GM21528 (cell line): ENCODE results near the gene WWC1.
"Not testable (repeated sequence)": the region's sequence is repeated elsewhere in the genome, so short reads cannot be mapped to it uniquely, and the experiment has no call there.

Source experiments
- ATAC-seq: cut with Tn5 transposase; IDR thresholded peaks from one replicate; pipeline ENCODE4 v1.9.1; 2021; ENCODE audit warnings: mild to moderate bottlenecking, moderate library complexity; ENCODE audit not compliant: unreplicated experiment, low FRiP score

WWC1 gene

DNA sequence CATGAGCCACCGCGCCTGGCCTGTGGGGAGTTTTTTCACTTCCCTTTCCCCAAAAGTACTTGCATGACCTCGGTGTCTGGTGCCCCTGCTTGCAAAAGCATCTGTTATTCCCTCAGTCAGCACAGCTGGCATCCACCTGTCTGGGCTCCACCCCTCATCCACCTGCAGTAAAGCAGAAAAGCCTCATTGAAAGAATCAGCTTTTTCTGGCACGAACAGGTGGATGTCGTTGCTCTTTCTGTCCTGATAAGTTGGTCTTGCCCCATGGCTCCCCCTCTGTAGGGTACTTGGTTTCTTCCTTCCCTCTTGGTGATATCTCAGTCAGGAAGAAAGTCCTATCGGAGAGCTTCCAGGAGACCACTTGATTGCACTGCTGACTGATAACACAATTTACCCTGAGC lies 37.4 kb downstream of the WWC1 start:
- ATAC-seq: peak; percentile 62

DNA sequence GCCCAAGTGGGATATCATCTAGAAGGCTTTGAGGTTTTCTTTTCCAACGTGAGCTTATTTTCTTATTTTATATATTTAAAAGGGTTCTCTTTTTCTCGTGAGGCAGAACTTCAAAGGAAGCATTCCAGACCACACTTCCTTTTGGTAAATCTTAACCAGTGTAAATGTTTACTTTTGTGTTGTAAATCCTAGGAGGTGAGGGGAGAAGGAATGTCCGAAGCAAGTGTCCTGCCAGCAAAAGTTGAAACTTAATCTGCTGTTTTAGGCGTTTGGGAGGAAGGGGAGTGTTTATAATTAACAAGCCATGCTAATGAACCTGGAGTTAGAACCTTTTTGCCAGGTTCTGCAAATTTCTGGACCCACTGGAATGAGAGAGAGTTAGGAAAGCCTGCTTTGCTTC lies 37.9 kb downstream of the WWC1 start:
- ATAC-seq: no peak

DNA sequence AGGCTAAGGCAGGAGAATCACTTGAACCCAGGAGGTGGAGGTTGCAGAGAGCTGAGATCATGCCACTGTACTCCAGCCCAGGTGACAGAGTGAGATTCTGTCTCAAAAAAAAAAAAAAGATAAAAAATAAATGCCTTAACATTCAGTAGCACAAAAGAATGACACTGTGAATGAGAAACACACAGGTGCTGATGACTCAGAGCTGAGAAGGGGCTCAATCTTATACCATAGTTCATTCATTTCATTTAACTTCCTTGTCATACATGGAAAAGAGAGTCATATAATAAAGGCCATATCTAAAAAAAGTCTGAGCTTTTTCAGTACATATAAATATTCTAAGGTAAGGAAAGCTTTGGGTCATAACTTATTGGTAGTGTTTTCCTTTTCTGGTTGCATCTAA lies 40.6 kb downstream of the WWC1 start:
- no peak for ATAC-seq

DNA sequence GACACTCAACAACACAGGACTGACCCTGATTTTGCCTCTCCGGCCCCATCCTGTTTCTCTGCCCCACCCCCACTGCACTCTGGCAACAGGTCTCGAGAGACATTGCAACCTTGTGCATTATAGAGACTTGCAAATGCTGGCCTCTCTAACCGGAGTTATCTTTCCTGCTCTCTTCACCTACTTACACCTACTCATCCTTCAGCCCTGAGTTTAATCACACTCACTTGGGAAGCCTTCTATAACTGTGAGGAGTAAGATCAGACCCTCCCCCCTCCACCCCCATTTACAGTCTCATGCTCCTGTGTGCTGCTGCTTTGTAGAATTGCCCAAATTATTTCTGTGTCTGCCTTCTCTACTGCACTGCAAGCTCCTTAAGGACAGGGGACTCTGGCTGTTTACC lies 42.8 kb downstream of the WWC1 start:
- ATAC-seq: no peak

DNA sequence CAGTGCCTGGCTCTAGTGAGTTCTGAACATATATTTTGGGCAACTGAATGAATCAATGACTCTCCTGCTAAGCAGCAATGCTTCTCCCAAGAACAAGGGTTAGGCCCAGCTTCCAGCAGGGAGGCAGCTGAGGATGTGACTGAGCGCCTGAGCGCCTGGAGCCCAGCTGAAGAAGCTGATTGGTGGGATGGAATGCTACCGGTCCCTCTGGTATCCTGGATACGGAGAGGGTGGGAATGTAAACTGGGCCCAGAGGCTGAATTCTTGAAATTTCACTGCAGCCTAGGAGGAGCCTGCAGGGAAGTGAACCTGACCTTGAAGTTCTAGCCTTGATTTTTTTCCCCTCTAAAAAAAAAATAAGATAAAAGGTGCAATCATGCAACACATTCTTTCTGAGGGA lies 43.2 kb downstream of the WWC1 start:
- ATAC-seq: no peak

DNA sequence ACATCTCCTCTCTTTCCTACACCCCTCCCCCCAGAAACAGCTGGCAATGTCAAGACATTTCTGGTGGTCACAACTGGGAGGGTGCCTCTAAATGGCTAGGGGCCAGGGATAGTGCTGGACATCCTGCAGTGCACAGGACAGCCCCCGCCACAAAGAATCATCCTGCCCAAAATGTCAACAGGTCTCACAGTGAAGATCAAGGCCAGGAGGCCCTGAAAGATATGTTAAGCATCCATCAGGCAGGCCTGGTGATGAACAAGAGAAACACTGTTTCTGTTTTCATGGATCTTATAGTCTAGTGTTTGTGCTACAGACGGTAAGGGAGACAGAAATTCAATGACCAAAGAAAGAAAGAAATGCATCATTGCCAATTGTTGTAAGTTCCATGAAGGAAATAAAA lies 45.9 kb downstream of the WWC1 start:
- no peak for ATAC-seq

DNA sequence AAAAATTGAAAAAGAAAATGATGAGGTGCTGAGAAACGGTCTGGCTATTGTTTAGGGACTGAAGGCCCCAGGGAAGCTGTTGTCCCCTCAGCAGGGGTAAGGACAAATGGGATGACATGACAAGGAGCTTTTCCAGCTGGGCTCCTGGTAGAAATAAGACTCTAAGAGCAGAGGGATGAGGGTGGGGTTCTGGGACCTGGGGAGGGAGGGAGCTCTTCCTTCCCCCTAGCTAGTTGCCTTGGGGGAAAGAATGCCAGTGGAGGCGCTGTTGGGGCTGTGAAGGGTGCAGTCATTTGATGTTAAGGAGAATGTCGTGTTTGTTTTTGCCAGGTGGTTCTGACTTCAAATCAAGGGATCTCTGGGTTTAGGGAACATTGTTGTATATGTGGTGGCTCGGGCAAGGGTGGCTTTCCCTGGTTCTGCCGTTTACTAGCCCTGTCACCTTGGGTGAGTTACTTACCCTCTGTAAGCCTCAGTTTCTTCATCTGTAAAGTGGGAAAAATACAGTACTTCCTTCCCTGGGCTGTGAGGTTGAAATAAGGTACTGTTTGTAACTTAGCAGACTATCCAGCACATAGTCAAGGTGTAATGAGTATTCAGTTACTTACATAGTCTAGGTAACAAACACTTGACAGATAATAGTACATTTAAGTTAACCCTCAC lies 47.8 kb downstream of the WWC1 start:
- ATAC-seq: no peak

DNA sequence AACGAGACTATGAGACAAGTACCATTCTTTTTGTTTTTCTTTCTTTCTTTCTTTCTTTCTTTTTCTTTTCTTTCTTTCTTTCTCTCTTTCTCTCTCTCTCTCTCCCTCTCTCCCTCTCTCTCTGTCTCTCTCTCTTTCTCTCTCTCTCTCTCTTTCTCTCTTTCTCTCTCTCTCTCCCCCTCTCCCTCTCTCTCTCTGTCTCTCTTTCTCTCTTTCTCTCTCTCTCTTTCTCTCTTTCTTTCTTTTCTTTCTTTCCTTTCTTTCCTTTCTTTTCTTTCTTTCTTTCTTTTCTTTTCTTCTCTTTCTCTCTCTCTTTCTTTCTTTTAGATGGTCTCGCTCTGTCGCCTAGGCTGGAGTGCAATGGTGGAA lies 48.3 kb downstream of the WWC1 start:
- ATAC-seq: not testable (repeated sequence)

DNA sequence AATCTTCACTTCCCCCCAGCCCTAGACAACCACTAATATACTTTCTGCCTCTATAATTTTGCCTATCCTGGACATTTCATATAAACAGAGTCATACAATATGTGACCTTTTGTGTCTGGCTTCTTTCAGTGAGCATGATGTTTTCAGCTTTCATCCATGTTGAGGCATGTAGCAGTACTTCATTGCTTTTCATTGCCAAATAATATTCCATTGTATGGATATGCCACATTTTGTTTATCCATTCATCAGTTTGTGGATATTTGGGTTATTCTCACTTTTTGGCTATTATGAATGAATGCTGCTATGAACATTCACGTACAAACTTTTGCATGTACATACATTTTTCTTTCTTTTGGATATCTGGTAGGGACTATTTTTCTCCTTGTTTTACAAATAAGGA lies 49.0 kb downstream of the WWC1 start:
- no peak for ATAC-seq

DNA sequence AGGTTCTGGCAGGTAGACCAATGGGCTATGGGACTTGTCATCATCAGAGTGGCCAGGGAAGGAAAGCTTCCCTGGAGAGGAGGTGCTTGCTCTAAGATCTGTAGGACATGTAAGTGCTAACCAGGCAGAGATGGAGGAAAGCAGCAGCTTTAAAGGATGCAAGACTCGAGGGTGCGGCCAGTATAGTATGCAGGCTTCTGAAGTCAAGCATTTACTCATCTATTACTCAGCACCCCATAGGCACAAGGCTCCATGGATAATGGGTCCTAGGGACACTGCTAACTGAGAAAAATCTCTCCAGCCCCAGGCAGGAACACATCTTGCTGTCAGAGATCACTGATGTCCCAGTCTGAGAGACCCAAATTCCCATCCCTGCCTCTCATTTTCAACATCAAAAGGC lies 49.7 kb downstream of the WWC1 start:
- ATAC-seq: no peak

DNA sequence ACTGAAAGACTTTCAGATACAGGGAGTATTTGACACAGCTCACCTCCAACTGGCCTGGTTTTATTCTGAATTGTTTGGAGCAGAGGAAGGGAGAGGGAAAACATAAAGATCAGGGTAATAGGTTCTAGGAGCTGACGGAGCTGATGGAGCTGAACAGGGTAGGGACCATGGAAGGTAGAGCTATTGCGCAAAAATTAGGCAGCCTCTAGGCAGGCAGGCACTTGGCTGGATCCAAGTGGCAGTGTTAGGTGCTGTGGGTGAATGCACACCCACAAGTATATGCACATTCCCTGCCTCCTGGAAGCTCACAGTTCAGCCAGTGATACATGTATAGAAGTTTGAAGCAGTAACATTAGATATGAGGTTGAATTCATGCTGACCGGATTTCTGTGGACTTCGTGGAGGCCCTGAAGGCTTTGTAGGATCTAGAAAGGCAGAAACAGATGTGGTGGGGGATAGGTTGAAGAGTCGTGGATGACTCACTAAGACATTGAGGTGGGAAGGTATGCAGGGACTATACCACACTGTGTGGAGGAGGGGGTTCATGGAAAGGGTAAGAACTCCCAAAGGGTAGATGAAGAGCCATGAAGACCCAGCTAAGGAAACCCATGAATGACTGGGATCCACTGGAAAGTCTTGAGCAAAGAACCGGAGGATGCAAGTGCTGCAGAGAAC lies 50.8 kb downstream of the WWC1 start:
- no peak for ATAC-seq

DNA sequence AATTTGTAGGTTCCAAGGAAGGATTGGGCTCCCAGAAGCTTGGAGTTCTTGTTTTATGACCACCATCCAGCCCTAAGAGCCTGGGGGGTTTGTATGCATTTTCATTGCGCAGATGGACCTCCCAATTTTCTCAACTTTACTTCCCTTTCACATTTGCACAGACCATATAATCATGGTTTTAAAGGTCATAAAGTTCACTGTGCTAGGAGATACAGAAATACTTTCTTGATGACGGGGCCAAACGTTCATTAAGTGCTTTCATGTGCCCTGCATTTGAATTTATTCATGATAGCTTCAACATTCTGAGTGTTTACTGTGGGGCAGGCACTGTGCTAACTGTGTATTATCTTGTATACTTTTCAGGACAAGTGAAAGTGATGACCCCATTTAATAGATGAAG lies 51.5 kb downstream of the WWC1 start:
- no peak for ATAC-seq

DNA sequence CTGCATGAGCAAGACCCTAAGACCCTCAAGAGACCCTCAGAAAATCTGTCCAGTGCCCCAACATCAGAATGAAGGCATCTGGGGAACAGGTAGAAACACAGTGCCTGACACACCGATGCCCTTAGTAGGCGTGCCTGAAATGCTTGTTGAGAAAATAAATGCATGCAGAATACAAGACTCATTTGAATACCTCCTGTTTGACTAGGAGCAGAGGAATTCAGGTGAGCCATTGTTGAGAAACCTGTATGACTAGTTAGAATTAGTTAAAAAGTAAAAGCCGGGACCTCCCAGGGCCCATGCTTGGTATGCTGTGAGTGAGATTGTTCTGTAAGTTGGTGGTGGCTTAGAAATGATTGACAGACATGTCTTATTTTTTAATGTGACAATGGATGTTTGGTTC lies 55.0 kb downstream of the WWC1 start:
- no peak for ATAC-seq

DNA sequence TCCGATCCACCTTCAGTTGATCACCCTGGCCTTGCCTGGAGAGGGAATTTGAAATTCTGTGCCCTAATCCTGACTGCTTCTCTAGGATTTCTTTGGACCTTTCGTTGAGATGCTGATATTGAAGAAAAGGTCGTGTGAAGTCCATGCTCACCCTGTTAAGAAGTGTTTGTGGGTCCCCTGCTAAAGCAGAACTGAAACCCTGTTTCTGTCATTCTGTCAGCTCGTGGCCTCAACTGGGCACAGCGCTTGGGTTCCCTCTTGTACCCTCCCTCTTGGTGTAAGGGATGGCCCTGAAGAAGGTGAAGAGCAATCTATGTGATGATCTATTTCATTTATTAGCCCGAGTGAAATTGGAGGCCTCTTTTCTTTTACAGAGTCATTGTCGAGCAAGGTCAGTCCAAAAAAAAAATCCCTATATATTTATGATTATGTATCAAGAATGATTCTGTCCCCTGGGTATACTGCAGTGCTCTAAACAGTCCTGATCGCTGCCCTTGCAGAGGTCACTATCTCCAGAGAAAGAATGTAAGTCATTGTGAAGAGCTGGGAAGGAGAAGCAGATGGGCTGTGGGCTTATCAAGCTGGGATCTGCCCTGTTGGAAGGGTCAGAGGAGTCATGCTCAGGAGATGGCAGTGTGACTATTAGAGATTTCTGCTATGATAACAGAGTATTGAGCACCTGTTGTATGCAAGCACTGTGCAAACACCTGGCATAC lies 56.1 kb downstream of the WWC1 start:
- no peak for ATAC-seq

DNA sequence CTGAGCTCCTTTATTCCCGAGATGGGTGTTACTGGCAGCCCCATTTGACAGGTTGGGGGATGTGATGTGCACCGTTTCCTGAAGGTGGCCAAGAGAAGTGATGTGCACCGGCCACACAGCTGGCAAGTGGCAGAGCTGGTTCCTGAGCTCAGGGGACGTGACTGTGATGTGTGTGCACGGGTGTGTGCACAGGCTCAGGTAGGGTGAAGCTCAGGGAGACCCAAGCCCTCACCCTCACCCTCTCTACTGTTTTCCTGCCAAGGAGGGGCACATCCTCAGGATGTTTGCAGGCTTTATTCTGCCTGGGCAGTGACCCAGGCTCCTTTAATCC lies 56.6 kb downstream of the WWC1 start:
- ATAC-seq: no peak

DNA sequence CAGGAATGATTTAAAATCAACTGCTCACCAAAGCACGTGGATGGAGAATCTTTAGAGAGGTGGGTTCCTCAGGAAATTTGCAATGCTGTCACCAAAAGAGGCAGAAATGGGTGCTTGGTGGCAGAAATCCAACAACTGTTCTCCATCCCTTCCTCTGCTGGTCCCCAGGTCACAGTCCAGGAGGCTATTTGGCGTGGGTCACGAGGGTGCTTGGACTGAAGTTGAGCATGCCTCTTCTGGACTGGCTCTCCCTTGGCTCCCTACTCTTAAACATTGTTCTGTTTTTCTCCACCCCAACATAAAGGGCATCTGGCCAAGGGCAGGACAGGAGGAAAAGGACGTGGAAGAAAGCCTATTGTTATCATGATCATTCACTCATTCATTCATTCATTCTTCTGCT lies 58.9 kb downstream of the WWC1 start:
- no peak for ATAC-seq

DNA sequence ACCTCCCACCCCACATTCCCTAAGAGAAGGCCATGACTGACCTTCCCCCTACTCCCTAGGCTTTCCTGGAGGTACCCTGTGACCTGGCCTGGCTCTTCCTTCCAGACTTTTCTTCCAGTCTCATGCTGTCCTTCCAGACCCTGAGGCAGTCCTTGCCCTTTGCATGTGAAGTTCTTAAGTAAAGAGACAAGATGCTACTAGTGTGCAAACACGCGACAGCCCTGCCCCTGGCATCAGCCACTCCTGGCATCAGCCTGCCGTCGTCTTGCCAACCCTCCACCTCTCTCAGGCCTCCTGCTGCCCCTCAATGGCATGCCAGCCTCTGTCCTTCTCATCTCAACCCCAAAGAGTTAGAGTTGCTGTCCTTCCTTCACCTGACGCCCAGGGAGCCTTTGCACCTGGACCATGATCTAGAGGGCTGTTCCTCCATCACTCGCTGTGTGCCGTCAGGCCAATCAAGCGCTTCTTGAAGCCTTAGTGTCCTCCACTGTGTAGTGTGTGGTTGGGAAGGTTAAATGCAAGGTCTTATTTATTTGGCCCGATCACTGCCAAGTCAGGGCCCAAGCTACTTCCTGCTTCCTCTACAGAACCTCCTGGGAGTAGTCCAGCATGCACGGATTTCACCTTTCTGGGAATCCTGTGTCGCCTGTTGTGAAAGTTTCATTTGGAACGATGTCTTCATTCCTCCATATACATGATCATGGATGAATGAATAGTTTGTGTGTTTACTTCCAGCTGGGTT lies 61.9 kb downstream of the WWC1 start:
- no peak for ATAC-seq

DNA sequence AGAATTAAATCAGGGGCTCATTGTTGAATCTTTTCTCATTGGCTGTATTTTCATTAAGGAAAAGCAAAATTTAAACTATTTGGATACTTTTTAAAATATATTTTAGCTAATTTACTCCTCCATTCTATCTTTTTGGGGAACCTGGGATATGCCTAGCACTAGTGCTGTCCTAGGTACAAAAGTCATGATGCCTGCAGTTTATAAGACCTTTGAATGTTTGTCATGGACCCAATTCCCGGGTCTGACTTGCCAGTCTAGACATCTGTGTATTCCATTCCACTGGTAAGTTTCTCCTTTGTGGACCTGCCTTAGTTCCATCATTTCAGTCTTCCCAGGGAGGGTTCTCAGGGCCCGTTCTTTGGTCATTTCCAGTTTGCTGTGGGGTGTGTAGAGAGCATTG lies 63.0 kb downstream of the WWC1 start:
- no peak for ATAC-seq

DNA sequence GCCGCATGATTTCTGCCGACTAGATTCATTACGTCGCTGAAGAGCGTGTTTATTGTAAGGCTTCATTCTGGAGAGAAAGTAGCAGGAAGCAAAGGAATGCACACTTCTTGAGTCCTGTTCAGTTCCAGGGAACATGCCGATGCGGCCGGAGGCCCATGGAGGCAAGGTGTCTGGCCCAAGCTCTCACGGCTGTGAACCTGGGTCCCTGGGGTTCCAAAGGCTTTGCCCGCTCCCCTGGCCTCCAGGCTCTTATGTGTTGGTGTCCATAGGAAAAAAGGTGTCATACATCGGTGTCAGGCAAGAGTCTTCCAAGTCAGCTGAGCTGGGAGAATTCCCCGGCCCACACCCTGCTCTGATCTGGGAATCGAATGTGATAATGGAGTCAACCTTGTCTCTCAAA lies 64.7 kb downstream of the WWC1 start:
- ATAC-seq: no peak

DNA sequence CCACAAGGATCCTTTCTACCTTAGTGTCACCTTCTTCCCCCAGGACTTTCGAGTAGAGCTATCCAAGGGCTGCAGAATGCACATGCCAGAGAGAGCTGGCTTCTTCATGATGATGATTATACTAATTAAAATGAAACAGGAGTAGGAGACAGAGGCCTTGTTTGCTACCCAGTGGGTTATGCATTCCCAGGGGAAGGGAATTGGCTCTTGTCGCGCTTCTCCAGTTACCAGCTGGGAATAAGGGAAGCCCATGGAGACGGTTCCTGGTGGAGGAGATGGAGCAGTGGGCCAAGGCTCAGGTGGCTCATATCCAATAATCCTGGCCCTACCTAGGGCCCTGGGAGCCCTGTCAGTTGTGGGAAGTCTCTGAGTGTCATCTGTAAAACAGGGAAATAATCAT lies 65.1 kb downstream of the WWC1 start:
- no peak for ATAC-seq

DNA sequence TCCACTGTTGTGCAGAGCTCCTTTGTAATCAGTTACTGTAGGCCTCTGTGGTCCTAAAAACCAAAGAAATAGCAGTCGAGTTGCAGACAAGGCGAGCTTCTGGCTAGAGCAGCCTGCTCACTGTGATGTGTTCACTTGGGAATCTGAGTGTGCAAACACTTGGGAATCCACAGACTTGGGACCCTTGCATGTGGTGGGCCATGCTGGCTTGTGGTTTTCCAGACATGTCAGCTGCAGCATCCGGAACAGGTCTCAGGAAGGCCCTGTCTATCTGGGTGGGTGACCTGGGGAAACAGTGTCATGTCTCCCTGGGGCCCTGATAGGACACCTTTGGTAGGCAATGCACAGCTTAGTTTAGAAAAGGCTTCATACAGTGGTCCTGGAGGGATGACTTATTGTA lies 66.4 kb downstream of the WWC1 start:
- no peak for ATAC-seq
